ENCODE results near the gene WDTC1.

DNA sequence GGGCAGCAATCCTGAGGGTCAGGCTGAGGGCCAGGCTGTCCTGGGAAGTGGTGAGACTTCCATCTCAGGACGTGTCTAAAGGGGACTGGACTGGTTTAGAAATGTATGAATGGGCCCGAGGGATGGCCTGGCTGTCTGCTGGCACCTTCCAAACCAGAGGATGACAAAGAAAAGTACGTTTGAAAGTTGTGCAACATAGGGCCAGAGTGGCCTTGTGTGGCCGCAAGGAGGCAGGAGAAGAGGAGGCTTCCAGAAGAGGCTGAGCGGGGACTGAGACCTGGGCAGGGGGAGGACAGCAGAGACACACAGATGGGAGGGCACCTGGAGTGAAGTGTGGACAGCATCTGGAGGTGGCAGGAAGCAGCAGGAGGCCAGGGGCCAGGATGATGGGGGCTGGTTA lies 104.8 kb downstream of the WDTC1 start:
- TF ChIP-seq, protein P1, sequence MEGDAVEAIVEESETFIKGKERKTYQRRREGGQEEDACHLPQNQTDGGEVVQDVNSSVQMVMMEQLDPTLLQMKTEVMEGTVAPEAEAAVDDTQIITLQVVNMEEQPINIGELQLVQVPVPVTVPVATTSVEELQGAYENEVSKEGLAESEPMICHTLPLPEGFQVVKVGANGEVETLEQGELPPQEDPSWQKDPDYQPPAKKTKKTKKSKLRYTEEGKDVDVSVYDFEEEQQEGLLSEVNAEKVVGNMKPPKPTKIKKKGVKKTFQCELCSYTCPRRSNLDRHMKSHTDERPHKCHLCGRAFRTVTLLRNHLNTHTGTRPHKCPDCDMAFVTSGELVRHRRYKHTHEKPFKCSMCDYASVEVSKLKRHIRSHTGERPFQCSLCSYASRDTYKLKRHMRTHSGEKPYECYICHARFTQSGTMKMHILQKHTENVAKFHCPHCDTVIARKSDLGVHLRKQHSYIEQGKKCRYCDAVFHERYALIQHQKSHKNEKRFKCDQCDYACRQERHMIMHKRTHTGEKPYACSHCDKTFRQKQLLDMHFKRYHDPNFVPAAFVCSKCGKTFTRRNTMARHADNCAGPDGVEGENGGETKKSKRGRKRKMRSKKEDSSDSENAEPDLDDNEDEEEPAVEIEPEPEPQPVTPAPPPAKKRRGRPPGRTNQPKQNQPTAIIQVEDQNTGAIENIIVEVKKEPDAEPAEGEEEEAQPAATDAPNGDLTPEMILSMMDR (optimal IDR thresholded peaks at IDR 0.05 in 1 of 3, IDR thresholded peaks at IDR 0.05 in 1 of 3, conservative IDR thresholded peaks at IDR 0.05 in 1 of 3; ENCODE audit: extremely low read depth in 1 of 3, insufficient read depth in 2 of 3, low read length in 3 of 3) = no peak
- TF ChIP-seq EZH2 (IDR thresholded peaks at IDR 0.05; ENCODE audit: low read length) = no peak
